Fibroblast of the conjunctiva (primary cell): ENCODE data around the gene RRP12.
"Not testable (repeated sequence)": the region's sequence is repeated elsewhere in the genome, so short reads cannot be mapped to it uniquely, and the experiment has no call there.

Source experiments
- DNase-seq: peaks from one replicate; pipeline ENCODE4 v3.0.0-alpha.2; 2010; ENCODE audit warnings: low read depth

RRP12 gene

GRCh38 chr10:97365761-97366351 is 35.3 kb downstream of the RRP12 start:
- no peak for DNase-seq

GRCh38 chr10:97363071-97363470 is 38.1 kb downstream of the RRP12 start:
- no peak for DNase-seq

- DNase-seq = no peak
These were observed 38.7 kb downstream of the RRP12 start for GRCh38 chr10:97362310-97363033.

- DNase-seq = no peak
These were observed 39.6 kb downstream of the RRP12 start for GRCh38 chr10:97361537-97361901.

GRCh38 chr10:97360705-97361536 is 40.2 kb downstream of the RRP12 start:
- no peak for DNase-seq

- no peak for DNase-seq
These were observed 42.4 kb downstream of the RRP12 start for GRCh38 chr10:97358781-97359180.

GRCh38 chr10:97358349-97358748 is 42.8 kb downstream of the RRP12 start:
- no peak for DNase-seq

- DNase-seq = no peak
These were observed 44.2 kb downstream of the RRP12 start for GRCh38 chr10:97356918-97357317.

GRCh38 chr10:97356318-97356914 is 44.7 kb downstream of the RRP12 start:
- DNase-seq = no peak

- DNase-seq = no peak
These were observed 45.6 kb downstream of the RRP12 start for GRCh38 chr10:97355571-97355975.

- DNase-seq = no peak
These were observed 47.2 kb downstream of the RRP12 start for GRCh38 chr10:97353945-97354344.

- DNase-seq = no peak
These were observed 51.2 kb downstream of the RRP12 start for GRCh38 chr10:97349752-97350513.

GRCh38 chr10:97347317-97347716 is 53.8 kb downstream of the RRP12 start:
- DNase-seq = no peak

GRCh38 chr10:97343664-97344063 is 57.5 kb downstream of the RRP12 start:
- not testable (repeated sequence) for DNase-seq

- no peak for DNase-seq
These were observed 59.7 kb downstream of the RRP12 start for GRCh38 chr10:97341416-97341815.

- no peak for DNase-seq
These were observed 63.1 kb downstream of the RRP12 start for GRCh38 chr10:97338041-97338440.

GRCh38 chr10:97336942-97337831 is 64.0 kb downstream of the RRP12 start:
- DNase-seq = no peak

- DNase-seq = no peak
These were observed 64.7 kb downstream of the RRP12 start for GRCh38 chr10:97336446-97336845.

GRCh38 chr10:97336006-97336405 is 65.1 kb downstream of the RRP12 start:
- DNase-seq = no peak

GRCh38 chr10:97335188-97335619 is 65.9 kb downstream of the RRP12 start:
- DNase-seq = no peak
